Fibroblast of upper back skin (primary cell): Measurements from ENCODE around the gene ATG16L2.
A peak's percentile ranks its signal among the peaks of the same experiment; 100 is the strongest.
"Not testable (repeated sequence)": the region's sequence is repeated elsewhere in the genome, so short reads cannot be mapped to it uniquely, and the experiment has no call there.

Experiments used
- DNase-seq: peaks from one replicate; pipeline ENCODE4 v3.0.0-alpha.2; 2013

Gene ATG16L2

DNA sequence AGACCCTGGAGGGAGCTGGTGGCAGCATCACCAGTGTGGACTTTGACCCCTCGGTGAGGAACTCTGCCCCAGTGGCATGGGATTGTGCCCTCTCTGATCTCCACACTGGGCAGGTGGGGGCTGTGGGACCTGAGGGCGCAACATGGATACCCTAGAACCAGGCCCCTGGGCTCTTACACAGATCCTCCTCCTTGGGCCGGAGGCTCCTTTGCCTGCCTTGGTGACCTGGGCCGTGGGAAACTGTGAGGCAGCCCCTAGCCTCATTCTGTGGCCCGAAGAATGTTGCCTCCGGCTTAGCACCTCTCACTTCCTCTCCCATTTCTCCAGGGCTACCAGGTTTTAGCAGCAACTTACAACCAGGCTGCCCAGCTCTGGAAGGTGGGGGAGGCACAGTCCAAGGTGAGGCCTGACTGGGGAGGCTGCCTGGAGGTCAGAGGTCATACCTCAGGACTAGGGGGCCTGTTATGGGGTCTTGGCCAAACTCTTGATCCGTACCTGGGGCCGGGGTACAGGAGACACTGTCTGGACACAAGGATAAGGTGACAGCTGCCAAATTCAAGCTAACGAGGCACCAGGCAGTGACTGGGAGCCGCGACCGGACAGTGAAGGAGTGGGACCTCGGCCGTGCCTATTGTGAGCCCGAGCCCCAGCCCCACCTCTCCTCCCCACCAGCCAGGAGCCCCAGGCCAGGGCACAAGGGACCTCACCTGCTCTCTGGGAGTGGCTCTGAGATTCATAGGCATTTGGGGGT is 12.2 kb downstream of the ATG16L2 start:
- DNase-seq, result no peak

DNA sequence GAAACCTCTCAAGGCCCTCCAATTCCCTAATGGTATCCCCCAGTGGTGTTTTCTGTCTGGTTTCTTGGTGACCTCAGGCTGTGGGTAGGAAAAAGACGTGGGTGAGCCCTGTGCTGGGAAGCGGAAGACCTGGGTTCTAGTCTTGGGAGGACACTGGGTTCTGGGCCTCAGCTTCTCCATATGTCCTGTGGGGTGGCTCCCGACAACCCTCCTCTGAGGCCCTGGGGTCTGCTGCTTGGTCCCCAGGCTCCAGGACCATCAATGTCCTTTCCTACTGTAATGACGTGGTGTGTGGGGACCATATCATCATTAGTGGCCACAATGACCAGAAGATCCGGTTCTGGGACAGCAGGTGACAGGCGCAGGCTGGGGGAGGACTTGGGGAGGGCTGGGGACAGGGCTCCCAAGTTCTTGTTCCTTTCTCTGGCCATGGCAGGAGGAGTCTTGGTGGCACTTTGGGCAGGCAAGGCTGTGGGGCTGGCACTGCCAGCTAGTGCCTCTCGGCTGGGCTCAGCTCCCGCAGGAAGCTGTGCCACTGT is 12.8 kb downstream of the ATG16L2 start:
- DNase-seq, result no peak

DNA sequence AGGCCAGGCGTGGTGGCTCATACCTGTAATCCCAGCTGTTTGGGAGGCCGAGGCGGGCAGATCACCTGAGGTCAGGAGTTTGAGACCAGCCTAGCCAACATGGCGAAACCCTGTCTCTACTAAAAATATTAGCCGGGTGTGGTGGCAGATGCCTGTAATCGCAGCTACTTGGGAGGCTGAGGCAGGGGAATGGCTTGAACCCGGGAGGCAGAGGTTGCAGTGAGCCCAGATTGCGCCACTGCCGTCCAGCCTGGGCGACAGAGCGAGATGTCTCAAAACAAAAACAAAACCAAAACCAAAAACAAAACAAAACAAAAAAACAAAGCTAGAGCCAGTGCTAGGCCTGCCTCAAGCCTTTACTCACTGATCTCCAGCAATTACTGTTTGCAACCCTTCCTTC is 13.4 kb downstream of the ATG16L2 start:
- not testable (repeated sequence) for DNase-seq

DNA sequence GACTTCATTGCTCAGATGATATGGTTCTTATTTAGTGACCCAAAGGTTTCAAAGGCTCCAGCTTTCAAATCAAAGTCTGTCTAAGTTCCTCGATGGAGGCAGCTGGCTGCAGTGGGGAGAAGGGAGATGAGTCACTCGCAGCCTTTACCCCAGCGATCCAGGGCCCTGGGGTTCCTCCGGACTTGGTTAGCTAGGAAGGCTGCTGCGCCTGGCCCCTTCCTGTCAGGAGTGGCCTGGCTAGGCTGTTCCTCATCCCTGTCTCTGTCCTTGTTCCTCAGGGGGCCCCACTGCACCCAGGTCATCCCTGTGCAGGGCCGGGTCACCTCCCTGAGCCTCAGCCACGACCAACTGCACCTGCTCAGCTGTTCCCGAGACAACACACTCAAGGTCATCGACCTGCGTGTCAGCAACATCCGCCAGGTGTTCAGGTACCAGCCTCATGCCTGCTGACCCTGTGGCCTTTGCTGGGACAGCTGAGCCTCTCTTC is 13.9 kb downstream of the ATG16L2 start:
- no peak for DNase-seq

DNA sequence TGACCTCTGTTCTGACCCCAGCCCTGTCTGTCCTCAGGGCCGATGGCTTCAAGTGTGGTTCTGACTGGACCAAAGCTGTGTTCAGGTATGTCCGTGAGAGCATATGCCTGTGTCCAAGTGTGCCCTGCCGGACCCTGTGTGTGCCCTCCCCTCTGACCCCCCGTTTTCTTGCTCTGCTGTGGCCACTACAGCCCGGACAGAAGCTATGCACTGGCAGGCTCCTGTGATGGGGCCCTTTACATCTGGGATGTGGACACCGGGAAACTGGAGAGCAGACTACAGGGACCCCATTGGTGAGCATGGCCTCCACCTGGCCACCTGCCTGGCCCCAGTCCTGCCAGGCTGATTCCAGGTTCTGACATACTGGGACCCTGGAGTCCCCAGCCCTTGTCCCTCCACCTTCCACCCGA is 14.5 kb downstream of the ATG16L2 start:
- DNase-seq, result no peak

DNA sequence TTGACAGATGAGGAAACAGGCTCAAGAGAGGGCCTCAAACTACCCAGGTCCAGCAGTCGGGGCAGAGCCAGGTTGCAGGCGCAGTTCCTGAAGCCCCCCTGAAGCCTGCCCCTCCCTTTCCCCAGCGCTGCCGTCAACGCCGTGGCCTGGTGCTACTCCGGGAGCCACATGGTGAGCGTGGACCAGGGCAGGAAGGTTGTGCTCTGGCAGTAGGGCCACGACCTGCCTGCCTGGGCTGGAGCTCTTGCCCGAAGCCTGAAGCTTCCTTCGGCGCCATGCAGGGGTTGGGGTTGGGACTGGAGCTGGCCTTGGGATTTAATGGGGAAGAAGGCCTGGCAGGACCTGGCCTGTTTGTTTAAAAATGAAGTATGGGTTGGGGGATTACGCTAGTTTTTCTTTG is 15.0 kb downstream of the ATG16L2 start:
- DNase-seq, result no peak

DNA sequence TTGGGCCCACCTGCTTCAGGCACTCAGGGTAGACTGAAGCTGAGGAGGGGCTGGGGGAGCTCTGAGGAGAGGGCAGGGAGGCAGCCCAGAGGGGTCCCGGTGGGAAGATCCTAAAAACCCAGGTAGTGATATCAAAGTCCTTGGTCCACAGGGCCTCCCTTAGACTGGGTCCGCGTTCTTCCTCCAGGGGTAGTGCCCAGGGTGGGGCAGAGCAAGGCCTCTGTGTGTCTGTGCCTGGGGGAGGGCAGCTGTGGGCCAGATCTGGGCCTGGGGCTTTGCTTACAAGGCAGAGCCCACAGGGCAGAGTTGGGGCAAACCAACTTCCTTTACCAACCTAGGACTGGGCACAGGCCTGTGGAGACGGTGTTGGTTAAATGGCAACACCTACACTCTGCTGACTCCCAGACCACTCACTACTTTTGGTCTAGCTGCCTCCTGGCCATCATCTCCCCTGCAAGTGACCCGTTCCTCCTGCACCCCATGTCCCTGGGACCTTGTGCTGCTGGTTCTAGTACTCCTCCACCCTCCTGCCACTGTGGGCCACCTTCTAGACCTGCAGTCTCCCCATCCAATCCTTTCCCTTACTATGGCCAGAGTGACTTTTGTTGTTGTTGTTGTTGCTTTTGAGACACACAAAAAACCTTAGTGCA is 15.8 kb downstream of the ATG16L2 start:
- no peak for DNase-seq

DNA sequence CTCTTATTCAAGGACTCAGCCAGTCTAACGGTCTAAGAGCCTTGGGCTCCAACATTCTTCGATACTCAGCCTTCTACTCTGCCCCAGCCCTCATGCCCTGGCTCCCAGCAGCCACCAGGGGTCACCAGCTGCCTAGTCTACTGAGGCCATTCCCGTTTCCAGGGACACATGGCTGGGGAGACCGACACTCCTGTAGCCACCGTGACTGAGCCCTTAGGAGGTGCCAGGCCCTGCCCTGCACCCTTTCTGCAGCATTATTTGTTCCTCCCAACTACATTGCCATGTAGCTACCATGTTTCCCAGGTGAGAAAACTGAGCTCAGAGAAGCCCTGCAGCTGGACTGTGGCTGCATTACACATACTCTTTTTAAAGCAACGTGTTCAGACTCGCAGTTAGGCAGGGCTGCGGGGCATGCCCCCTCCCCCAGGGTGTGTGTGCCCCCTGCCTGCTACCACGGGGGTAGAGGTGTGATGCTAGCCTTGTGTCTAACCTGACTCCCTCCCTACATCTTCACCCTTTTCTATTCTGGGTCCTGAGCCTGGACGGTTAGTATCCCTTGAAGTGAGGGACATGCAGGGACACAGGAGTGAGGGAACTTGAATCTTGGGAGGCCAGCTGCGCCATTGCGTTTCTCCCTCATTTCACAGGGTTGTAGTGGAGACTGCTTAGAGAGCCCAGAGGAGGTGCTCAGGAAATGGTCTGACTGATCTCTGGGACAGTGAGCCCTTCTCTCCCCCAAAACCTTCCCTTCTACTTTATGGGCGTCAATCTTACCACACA is 17.5 kb downstream of the ATG16L2 start:
- peak; percentile 77 for DNase-seq

DNA sequence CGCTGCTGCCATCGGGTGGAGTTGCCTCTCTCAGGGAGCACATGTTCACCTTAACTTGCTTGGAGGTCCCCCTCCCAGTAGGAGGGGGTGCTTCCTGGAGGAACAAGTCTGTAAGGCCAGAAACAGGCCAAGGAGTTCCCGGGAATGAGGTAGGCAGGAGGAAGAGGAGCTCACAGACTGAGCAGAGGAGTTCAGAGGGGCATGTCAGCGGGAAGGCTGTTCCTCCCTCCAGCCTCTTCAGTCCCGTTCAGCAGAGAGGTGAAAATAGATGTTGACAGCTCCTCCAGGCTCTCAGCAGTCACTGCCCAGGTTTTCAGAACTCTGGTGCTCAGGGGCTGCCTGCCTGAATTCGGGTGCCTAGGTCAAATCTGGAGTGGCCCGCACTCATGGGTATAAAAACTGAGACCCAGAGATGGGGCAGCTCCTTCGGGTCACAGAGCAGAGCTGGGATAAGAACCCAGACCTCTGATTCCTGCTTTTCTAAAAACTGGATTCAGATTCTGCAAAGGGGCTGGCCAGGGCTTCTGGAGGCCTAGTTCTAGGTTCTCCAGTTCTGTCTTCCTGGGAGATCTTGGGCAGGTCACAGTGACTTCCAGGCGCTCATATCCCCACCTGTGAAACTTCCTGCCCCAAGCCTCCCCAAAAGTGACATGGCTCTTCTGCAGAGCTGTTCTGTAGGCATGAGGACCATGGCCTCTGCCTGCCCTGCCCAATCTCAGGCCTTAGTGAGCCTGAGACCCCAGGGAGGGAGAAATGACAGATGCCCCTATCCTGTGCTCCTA is 18.3 kb downstream of the ATG16L2 start:
- DNase-seq, result no peak

DNA sequence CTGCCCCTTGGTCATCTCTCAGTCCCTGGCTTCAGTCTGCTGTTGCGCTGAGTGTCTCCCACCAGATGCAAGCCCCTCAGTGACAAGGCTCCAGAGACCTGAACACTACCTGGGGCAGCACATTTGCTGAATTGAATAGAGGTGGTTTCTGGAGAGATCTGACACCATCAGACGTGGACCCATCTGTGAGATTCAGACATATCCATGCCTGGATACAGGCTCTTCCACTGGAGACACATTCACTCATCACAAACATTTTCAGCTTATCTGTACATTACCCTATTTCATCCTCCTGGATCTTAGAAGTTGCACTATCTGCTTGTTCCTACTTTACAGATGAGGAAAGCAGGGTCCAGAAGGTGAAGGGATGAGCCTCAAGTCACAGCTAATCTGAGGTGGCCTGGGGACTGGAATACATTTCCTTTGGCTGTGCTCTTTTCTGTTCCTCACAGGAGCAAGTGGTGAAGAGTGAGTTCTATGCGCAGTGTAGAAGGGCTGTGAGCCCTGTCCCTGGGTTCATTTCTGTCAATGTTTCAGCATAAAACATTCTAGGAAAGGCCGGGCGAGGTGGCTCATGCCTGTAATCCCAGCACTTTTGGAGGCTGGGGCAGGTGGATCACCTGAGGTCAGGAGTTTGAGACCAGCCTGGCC is 19.0 kb downstream of the ATG16L2 start:
- no peak for DNase-seq

DNA sequence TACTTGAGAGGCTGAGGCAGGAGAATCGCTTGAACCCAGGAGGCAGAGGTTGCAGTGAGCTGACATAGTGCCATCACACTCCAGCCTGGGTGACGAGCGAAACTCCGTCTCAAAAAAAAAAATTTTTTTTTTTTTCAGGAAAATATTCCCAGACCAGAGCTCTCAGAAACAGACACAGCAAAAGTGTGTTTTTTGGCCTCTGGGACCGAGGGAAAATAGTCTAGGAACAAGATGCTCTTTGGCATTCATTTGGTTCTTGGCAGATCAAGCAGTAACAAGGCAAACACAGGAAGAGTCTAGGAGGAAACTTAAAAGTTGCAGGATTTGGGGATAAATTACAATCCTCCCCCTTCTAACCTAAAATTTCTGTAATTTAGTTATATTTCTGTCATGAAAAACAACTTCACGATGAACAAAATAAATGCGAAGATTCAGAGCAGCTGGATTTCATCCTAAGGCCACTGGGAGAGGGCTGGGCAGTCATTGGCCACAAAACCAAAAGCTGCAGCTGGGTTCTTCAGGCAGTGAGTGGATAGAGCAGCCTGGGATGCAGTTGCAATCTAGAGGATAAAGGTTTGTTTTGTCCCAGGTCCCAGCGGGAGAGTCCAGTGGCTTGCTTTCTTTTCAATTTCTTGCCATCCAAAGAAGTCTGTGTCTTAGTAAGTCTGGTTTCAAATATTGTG is 19.7 kb downstream of the ATG16L2 start:
- no peak for DNase-seq

DNA sequence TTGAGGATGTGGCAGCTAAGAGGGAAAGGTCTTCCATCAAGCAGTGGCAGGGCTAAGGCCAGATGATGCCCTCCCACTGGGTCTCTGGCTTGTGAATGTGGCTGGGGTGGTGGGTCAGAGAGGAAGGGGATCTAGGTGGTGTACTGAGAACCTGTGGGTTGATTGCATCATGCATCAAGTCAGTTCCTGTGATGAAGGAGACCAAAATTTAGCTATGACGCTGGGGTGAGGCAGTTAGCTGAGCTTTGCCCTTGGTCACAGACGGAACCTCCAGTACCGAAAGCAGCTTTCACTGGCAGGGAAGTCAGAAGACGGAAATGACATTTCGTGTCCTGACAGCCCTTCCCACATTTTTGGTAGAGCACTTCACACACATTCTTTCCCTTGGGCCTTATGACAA is 20.7 kb downstream of the ATG16L2 start:
- no peak for DNase-seq

DNA sequence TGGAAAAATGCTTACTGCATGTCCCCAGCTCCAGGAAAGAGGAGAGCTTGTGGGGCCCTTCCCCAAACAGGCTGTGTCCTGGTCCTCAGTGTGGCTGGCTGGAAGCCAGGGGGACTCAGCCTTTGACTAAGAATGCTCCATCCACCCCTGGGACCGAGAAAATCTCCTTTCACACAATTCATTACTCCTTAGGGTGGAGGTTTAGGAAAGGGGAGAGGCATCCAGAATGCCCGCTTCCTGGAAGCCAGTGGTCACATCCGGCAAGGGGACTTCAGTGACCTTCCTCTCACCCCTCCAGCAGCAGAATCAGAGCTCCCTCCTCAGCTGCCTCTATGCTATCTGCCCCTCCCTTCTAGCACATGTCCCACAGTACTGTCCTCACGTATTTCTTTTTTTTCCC is 21.9 kb downstream of the ATG16L2 start:
- DNase-seq, result no peak

DNA sequence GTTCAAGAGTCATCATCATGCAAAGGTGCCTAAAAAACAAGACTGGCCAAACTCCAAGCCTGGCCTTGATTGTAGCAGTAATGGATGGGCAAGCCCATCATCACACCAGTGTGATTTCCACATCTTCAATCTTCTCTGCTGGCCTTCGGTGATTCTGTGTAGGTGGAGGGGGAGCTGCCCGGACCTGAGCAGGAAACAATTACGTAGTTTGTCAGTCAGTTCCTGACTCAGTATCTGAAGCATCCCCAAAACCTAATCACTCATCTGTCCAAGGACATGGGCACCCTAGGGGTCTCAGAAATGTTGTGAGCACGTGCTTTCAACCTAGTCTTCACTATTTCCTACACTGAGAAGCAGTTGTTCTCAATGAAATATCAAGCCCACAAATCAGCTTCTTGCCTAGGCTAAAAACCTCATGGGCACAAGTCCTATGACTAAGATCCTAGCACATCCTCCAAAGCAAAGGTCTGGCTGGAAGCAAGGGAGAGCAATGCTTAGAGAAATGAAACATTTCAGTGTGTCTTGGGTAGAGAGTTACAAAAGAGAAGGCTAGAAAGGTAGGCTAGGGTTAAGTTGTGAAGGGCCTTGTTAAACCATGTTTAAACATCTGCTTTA is 24.6 kb downstream of the ATG16L2 start:
- DNase-seq, result peak; percentile 49

DNA sequence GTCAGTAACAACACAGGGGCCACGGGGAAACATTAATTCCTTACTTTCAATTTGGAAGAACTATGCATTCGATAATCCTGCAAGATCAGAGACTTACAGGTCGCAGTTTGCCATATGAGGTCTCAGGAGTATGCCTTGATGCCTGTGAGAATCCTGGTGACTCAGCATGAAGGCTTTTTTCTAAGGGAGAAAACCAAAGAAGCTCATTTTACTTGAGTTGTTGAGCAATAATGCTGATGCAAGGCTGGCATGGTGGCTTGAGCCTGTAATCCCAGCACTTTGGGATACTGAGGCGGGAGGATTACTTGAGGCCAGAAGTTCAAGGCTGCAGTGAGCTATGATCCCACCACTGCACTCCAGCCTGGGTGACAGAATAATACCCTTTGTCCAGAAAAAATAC is 26.6 kb downstream of the ATG16L2 start:
- peak; percentile 92 for DNase-seq

DNA sequence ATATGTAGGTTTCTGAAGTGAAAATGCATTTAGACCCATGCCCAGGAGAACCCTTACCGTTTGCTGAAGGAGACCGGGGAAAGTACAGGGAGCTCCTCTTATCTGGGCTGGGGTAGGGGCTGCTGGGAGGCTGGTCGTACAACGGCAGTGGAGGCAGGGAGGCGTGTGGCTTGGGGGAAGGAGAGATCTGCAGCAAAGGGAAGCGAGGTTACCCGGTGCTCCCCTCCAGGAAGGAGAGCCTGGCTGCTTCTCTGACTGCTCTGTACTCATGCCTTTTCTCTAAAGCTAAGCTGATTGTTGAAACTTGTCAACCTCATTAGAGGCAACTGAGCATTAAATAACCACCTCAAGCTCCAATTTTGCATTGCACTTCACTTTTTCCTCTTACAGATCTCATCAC is 27.2 kb downstream of the ATG16L2 start:
- no peak for DNase-seq

DNA sequence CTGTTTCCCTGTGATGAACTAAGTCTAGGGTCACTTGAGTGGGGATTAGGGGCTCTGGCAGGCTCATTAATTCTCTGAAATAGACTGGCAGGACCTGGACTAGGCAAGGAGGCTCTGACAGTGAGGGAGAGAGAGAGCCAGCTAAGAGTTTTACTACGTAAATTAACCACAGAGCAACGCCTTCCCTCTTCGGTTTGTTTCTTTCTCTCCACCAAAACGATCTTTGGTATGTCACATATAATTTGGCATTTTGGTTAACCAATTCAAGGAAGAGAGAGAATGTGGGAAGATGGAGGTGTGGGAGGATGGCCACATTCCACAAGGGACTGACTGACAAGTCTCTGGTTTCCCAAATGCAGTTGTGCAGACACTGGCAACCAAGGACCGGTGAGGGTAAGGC is 27.9 kb downstream of the ATG16L2 start:
- no peak for DNase-seq

DNA sequence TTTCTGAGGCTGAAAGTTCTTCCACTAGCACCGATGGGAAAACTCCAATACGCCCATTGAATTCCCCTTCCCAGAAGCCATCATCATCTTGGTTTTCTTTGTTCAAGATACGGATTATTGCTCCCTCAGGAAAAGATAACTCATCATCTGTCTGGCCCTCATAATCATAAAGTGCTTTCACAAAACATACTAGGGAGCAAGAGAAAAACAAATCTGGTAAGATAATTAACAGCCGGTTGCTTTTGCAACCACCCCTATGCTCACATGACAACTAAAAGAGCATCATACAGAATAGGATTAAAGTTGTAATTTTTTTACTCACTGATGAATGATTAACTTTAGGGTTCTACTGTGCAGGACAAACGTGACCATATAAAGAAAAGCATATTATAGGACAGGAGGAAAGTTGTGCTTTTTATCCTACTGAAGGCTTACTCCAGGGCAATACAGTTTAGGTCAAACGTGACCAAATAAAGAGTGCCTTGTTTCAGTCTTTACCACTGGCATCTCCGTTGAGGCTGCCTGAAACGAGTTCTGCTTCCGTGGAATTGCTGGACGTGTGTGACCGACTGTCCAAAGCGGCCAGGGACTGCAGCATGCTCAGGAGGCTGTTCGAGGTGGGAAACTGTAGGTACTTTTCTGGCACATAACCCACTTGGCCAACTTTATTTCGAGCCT is 28.6 kb downstream of the ATG16L2 start:
- DNase-seq, result no peak

DNA sequence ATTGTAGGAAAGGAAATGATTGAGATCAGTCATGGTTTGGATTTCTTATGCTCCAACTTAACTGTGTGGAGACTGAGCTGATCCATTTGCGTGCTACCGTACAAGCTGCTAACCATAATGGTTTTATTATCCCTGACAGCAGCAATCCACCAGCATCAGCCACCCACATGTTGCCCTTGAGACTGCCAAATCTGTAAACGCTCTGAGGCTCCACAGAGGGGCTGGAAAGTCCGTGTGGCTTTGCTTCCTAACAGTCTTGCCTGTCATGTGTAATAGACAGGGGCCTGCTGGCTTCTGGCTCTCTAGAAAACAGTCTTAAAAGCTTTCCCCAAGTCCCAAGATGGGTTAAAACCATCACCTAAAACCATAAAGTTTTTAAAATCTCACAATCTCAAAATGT is 30.1 kb downstream of the ATG16L2 start:
- DNase-seq, result peak; percentile 70

DNA sequence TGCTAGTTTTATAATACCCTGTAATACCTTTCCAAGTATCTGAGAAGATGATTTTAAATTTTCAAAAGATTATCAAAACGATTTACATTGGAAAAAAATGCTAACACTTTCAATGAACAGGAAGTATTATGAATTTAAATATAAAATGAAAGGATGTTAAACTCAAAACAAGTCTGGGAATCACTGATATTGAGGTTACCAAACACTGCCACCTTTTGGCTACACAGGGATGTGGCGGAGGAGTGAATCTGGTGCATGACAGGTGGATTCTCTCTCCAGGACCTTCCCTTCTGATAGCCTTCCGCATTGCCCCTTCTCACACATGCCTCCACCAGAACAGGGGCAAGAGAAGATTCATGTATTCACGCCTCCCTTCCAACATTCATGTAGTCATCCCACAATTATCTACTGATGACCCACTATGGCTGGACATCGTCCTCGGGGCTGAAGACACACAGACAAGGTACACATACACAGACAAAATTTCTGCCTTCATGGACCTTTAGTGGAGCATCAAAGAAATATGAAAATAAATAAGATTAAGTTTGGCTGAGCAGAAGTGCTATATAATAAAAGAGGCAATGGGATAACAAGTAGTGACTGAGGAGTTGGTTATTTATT is 34.7 kb downstream of the ATG16L2 start:
- DNase-seq, result no peak
